ENCODE results near the gene LRRN1.

DNA sequence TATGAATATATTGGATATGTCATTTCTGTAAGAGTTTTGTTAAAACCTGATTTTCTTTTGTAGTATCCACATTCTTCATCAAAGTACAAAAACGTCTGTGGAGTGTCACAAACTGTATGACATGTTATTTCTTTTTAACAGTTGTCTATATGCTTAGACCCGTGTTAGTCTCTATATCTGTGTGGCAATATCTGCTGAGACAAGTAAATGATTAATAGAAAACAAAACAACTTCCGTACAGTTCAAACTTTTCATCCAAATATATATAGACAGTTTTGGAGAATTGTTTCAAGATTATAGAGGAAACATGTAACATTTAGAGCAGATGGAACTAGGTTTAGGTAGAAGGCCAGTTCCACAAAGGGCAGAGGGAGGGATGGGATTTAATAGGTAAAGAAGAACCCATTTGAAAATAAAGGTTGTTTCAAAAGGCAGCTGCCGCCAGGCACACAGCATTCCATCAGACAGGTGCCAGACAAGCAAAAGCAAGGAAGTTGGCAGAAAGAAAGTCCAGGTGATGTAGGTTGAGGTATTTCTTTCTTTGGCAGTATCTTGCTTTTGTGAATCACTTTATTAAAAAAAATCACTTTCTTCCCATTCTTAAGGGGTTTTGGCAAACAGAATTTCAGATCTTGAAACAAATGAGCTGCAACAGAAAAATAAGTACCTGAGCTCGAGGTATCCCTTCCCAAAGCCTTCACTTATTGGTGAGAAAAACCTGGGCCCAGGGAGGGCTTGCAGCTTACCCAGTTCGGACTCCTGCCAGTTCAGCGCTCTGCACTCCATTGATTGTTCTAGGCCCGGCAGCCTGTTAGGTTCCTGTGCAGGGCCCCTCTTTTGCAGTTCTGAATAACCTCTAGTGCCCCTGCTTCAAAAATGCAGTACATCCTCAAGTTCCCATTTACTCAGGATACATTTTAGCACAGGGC lies 49.0 kb downstream of the LRRN1 start:
- TF ChIP-seq, protein P1, sequence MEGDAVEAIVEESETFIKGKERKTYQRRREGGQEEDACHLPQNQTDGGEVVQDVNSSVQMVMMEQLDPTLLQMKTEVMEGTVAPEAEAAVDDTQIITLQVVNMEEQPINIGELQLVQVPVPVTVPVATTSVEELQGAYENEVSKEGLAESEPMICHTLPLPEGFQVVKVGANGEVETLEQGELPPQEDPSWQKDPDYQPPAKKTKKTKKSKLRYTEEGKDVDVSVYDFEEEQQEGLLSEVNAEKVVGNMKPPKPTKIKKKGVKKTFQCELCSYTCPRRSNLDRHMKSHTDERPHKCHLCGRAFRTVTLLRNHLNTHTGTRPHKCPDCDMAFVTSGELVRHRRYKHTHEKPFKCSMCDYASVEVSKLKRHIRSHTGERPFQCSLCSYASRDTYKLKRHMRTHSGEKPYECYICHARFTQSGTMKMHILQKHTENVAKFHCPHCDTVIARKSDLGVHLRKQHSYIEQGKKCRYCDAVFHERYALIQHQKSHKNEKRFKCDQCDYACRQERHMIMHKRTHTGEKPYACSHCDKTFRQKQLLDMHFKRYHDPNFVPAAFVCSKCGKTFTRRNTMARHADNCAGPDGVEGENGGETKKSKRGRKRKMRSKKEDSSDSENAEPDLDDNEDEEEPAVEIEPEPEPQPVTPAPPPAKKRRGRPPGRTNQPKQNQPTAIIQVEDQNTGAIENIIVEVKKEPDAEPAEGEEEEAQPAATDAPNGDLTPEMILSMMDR (IDR thresholded peaks at IDR 0.05; ENCODE audit: borderline replicate concordance, extremely low read depth, low read length, poor library complexity, severe bottlenecking) = no peak
- TF ChIP-seq EZH2 (IDR thresholded peaks at IDR 0.05; ENCODE audit: borderline replicate concordance, low read depth, low read length, severe bottlenecking) = no peak

Data from DND-41 (cell line).